SK-N-SH (cell line): Measurements from ENCODE around the gene NOL6.

Experiments used
- CTCF ChIP-seq: fragments of 200-600 bp; sonication (generic); IDR thresholded peaks from 2 replicates; pipeline ENCODE4 v1.6.1; 2017; ENCODE audit warnings: antibody characterized with exemption, mild to moderate bottlenecking, moderate library complexity
- EP300 ChIP-seq, 2 experiments: IDR thresholded peaks; 2 replicates each; pipeline versions ENCODE4 v1.4.0 to v1.6.1; 2012; ENCODE audit warnings: borderline replicate concordance in 1 of 2, low read depth in 1 of 2, low read length in 1 of 2
- EZH2phosphoT487 ChIP-seq: fragments of 200-600 bp; sonication (generic); IDR thresholded peaks from 2 replicates; pipeline ENCODE4 v1.6.1; 2017; ENCODE audit warnings: low read depth, mixed run types, mild to moderate bottlenecking, antibody characterized with exemption, moderate library complexity, borderline replicate concordance
- GABPA ChIP-seq: IDR thresholded peaks from 2 replicates; pipeline ENCODE4 v1.4.0; 2012; ENCODE audit warnings: low read depth, mild to moderate bottlenecking
- POLR2AphosphoS5 ChIP-seq: IDR thresholded peaks from 2 replicates; pipeline ENCODE4 v1.6.1; 2012; ENCODE audit warnings: low read depth, low read length
- RAD21 ChIP-seq: IDR thresholded peaks from 2 replicates; pipeline ENCODE4 v1.6.1; 2012; ENCODE audit warnings: mild to moderate bottlenecking, low read length
- REST ChIP-seq: IDR thresholded peaks from 2 replicates; pipeline ENCODE4 v1.6.1; 2012; ENCODE audit warnings: mild to moderate bottlenecking, low read depth, low read length, moderate library complexity

- TF ChIP-seq POLR2AphosphoS5 (no peak), CTCF (no peak), REST (no peak), EZH2phosphoT487 (no peak), RAD21 (no peak), GABPA (no peak), EP300 (IDR thresholded peaks at IDR 0.05; ENCODE audit: borderline replicate concordance in 1 of 2, low read depth in 1 of 2, low read length in 1 of 2) (no peak)
These were observed 30.1 kb downstream of the NOL6 start for GRCh38 chr9:33443464-33444154.
